T-helper 9 cell (primary cell): ENCODE results near the gene PHOSPHO2.
A peak's percentile ranks its signal among the peaks of the same experiment; 100 is the strongest.

Source experiments
- DNase-seq: peaks from one replicate; pipeline ENCODE4 v3.0.0-alpha.2; 2020
- total RNA-seq, 2 donors: gene quantifications; one replicate each; lab custom pipeline; 2026; lab: John Stamatoyannopoulos, UW

PHOSPHO2 gene
- 2.0 to 2.2 reads per million in 2 donors for total RNA-seq

GRCh38 chr2:169694113-169694893 lies at the start of gene PHOSPHO2, which contains the start of gene CFAP210:
PHOSPHO2 (plus strand) TSS chr2:169694469; CDS start chr2:169700972, 6,503 bp downstream.
CFAP210 (minus strand) TSS chr2:169694405; CDS start chr2:169694327, 78 bp downstream.
- peak; percentile 99 for DNase-seq

- DNase-seq: no peak
Measured at GRCh38 chr2:169647496-169647895, 46.8 kb upstream of the PHOSPHO2 start.

- no peak for DNase-seq
Measured at GRCh38 chr2:169649278-169649677, 45.0 kb upstream of the PHOSPHO2 start.

- no peak for DNase-seq
Measured at GRCh38 chr2:169653636-169654035, 40.6 kb upstream of the PHOSPHO2 start.

- DNase-seq: no peak
Measured at GRCh38 chr2:169656164-169656563, 38.1 kb upstream of the PHOSPHO2 start.

- no peak for DNase-seq
Measured at GRCh38 chr2:169658877-169659276, 35.4 kb upstream of the PHOSPHO2 start.

GRCh38 chr2:169659320-169659719 lies 34.9 kb upstream of the PHOSPHO2 start:
- no peak for DNase-seq

GRCh38 chr2:169661265-169661664 lies 33.0 kb upstream of the PHOSPHO2 start:
- DNase-seq: no peak

- no peak for DNase-seq
Measured at GRCh38 chr2:169662744-169663143, 31.5 kb upstream of the PHOSPHO2 start.

- no peak for DNase-seq
Measured at GRCh38 chr2:169663247-169663646, 31.0 kb upstream of the PHOSPHO2 start.

- no peak for DNase-seq
Measured at GRCh38 chr2:169664600-169664977, 29.7 kb upstream of the PHOSPHO2 start.

- no peak for DNase-seq
Measured at GRCh38 chr2:169664978-169665930, 29.0 kb upstream of the PHOSPHO2 start.

- DNase-seq: no peak
Measured at GRCh38 chr2:169667583-169667982, 26.7 kb upstream of the PHOSPHO2 start.

- no peak for DNase-seq
Measured at GRCh38 chr2:169670215-169670651, 24.0 kb upstream of the PHOSPHO2 start.

- DNase-seq: no peak
Measured at GRCh38 chr2:169670937-169671336, 23.3 kb upstream of the PHOSPHO2 start.

- DNase-seq: no peak
Measured at GRCh38 chr2:169672406-169672805, 21.9 kb upstream of the PHOSPHO2 start.

GRCh38 chr2:169673106-169673505 lies 21.2 kb upstream of the PHOSPHO2 start:
- no peak for DNase-seq

- DNase-seq: no peak
Measured at GRCh38 chr2:169673921-169674320, 20.3 kb upstream of the PHOSPHO2 start.

- no peak for DNase-seq
Measured at GRCh38 chr2:169676357-169676756, 17.9 kb upstream of the PHOSPHO2 start.

- DNase-seq: no peak
Measured at GRCh38 chr2:169676850-169677249, 17.4 kb upstream of the PHOSPHO2 start.

GRCh38 chr2:169683054-169683424 lies 11.2 kb upstream of the PHOSPHO2 start:
- no peak for DNase-seq

- no peak for DNase-seq
Measured at GRCh38 chr2:169683425-169684134, 10.7 kb upstream of the PHOSPHO2 start.

GRCh38 chr2:169684135-169684565 lies 10.1 kb upstream of the PHOSPHO2 start:
- DNase-seq: no peak
